GM21390 (cell line): ENCODE data around the gene DOLPP1.
A peak's percentile ranks its signal among the peaks of the same experiment; 100 is the strongest.
"Not testable (repeated sequence)": the region's sequence is repeated elsewhere in the genome, so short reads cannot be mapped to it uniquely, and the experiment has no call there.

Source experiments
- ATAC-seq: cut with Tn5 transposase; IDR thresholded peaks from one replicate; pipeline ENCODE4 v1.9.1; 2021; ENCODE audit not compliant: unreplicated experiment

The DOLPP1 gene, protein sequence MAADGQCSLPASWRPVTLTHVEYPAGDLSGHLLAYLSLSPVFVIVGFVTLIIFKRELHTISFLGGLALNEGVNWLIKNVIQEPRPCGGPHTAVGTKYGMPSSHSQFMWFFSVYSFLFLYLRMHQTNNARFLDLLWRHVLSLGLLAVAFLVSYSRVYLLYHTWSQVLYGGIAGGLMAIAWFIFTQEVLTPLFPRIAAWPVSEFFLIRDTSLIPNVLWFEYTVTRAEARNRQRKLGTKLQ

DNA sequence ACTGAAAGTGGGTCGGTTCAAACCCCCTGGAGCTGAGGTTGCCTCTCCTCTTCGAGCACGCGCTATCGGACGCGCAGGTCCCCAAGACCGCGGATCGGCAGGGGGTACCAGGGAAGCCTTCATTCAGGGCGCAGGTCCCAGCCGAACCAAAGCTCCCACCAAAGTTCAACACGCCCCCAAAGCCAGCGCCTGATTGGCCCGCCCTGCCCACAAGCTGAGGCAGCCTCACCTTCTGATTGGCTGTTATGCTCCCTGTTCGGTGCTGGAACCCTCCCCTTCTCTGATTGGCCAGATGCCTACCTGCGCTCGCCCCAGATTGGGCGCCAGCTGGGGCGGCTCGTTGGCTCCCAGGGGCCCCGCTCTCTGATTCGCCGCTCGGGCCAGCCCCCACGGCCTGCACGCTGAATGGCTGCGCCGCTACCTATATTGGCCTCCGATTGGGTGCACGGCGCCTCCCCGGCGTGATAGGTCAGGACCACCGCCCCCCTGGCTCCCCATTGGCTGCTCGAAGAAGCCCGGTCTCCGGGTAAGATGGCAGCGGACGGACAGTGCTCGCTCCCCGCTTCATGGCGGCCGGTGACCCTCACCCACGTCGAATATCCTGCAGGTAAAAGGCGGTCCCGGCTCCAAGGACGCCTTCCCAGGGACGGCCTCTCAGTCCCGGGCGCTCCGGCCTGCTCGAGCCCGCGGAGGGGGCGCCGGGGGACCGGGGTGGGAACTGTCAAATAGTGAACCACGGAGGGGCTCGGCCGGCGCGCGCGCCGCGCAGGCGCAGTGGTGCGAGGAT, at the start of gene DOLPP1:
TSS of gene DOLPP1 (plus strand) at position 511 of the 787 bp plus-strand sequence. CDS start at position 532, 21 bp downstream.
- peak; percentile 90 for ATAC-seq

DNA sequence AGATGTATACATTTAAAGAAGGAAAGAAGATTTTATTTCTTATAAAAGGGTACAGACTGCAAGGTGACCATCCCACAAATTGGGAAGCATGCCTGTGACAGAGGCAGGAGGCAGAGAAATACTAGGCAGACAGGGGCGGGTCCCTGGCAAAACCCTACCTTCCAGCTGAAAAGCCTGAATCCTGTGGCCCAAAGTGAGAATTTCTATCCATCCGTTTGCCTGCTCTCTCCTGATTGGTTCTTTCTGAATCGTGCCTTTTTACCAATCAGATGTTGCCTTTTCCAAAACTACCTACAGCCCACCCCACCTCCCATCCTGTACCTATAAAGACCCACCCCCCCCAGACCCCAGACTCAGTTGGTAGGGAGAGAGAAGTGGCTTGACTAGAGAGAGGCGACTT, 49.4 kb upstream of the DOLPP1 start:
- no peak for ATAC-seq

DNA sequence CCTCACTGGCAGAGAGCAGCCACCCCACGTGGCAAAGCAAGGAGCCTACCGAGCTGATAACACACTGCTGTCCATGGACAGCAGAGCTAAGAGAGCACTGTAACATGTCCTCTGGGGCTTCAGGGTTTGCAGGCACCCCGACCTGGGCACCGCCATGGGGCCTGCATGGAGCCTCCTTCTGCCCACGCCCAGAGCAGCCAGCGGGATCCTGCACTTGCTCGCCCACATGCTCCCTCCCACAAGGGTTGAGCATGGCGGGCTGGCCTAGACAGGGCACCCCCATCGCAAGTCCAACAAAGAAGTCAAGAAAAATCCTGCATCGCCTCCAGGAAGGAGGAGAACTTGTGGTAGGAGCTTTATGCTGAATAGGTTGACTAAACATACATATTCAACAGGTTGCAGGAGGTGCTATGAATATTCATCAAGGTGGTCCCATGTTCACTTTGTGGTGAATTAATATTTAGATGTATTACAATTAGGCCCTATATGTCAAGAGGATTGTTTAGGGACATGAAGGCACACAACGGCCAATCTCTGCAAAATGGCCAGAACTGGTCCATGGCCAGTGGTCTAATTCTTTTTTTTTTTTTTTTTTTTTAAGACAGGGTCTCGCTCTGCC, 48.3 kb upstream of the DOLPP1 start:
- no peak for ATAC-seq

DNA sequence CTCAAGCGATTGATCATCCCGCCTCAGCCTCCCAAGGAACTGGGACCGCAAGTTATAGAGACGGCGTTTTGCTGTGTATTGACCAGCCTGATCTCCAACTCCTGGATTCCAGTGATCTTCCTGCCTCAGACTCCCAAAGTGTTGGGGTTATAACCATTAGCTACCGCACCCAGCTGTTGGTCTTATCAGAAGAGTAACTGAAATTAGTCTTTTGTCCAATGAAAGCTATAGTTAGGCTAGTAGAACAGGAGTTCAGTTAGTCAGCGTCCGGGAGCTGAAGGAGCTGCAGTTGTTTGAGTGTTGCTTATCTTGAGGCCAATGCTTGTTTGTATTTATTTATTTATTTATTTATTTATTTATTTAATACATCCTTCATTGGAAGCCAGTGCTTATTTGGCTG, 47.7 kb upstream of the DOLPP1 start:
- no peak for ATAC-seq

DNA sequence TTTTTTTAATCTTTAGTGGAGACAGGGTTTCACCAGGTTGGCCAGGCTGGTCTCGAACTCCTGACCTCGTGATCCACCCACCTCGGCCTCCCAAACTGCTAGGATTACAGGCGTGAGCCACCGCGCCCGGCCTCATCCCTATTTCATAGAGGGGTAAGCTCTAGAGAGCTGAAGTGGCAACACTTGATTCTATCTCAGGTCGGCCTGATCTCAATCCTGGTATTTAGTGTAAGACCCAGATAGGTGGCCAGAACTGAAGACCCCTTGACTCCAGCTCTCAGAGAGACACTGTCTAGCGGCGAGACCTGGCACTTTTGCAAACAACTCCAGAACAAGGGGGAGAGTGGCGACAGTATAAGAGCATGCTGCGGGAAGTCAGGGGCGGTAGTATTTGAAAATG, 45.1 kb upstream of the DOLPP1 start:
- not testable (repeated sequence) for ATAC-seq

DNA sequence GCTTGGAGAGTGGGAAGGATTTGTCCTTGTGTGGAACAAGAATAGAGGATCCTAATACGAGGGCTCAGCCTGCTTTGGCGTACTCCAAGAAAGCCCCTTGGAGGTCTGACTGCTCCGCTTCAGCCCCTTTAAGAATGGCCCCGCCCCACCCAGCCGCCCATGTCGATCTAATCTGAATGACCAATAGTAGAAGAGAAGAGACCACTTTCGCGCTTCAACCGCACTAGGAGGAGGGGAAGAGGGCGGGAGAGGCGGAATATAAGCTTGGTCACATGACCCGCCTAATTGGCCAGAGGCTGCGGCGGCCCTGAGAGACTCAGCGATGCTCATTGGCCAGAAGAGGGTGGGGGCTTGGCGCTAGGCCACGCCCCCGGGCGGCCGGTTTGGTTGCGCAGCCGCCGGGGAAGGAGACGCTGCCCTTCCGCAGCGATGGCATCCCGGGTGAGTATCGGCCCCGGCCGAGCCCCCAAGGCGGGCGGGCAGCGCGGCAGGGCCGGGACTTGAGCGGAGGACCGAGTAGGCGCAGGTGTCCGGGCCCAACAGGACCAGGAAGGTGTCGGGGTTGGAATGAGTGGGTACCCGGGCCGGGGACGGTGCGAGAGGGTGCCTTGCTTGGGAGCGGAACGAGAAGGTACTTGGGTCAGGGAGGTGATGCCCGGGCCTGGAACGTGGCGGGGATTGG, 44.5 kb upstream of the DOLPP1 start, which contains the start of gene MIGA2:
TSS of gene MIGA2 (plus strand) at position 386 of the 682 bp plus-strand sequence. CDS start 3,969 bp downstream, outside the sequence.
- ATAC-seq, result peak; percentile 92

DNA sequence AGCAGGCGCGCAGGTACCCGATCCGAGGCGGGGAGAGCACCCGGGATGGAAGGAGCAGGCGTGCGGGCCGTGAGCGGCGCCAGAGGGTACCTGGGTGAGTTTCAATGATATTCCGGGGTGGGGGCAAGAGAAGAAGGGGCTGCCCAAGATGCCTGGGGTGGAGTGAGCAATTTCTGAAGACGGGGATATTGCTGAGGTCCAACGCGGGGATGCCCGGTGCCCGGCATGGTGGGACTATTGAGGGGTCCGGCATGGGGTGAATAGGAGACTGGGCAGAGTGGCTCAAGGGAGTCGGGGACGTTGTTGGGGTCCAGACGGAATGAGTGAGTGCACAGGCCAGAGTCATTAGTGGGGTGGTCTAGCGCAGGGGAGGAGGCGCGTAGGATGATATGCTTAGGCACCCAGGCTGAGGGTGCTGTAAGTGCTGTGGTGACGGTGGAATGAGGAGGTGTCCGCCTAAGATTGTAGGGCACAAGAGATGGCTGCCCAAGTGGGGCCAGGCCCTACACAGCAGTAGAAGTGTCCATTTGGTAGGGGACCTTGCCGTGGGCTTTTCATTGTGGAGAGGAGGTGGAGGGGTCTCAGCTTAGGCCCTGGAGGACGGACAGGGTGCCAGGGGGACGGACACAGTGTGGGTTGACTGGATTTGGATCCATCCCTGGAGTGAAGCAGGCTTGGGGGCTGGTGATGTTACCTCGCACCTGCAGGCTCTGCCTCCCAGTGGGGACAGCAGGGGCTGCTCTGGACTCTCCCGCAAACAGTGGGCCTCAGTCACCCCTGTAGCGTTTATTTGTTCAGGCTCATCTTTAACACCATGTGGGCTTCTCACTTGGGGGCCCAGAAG, 43.8 kb upstream of the DOLPP1 start:
- ATAC-seq, result no peak

DNA sequence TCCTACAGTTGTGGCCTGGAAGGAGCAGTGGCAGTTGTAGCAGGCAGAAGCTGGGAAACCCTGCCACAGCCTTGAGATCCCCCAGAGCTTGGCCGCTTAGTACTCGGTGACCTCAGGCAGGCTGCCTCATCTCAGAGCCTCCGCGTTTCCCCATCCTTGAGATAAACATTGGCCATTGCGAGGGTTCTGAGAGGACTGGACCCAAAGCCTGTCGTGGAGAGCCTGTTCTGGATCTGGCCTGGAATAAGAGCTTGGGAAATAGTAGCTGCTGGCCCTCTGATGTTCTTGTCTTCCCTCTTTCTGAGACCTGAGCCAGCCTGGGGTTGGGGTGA, 43.2 kb upstream of the DOLPP1 start:
- ATAC-seq, result no peak

DNA sequence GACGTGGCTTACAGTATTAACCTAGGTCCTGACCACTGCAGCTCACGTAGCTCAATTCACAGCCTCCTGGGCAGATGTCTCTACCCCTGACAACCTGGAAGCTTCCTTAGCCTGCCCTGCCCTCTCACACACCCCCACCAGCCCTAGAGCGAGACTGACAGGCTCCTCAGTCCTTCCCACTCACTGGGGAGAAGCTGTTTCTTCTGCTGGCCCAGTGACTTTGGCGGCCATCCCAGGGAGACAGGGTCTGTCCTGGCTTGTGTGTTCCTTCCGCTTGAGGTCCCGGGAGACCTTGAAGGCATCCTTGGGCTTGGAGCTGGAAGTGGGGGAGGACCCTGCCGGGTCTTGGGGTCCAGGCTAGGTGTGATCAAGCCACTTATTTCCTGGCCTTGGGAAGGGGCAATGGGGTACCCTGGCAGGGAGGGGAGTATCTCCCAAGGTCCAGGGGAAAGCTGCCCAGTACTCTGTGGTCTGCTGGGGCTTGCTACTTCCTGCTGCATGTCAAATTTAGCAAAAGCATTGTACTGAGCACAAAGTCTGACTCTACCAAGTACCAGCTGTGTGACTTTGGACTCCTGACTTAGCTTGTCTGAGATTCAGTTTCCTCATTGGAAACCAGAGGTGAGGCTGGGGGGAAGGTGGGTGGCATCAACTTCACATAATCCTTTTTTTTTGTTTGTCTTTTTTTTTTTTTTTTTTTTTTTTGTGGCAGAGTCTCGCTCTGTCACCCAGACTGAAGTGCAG, 42.6 kb upstream of the DOLPP1 start:
- ATAC-seq, result no peak

DNA sequence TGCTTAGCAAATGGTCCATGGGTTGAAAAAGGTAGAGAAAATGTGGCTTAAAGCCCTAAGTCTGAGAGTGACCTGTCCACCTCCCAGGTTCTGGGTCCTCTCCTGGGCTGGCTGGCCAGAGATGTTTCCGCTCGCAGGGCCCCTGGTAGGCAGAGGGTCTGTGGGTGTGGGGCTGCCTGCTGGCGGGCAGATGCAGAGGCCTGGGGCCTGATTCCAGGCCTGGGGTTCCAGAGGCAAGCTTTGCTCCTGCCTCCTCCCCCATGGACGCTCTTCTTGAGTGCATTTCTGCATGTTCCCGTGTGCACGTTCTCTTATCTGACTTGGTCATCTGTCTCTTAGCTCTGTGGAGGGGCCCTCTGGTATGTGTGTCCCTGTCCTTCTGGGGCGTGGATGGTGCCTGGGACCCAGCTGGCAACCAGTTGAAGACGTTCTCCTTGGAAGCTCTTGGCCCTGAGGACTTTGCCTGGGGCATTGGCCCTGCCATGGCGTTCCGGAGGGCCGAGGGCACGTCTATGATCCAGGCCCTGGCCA, 40.7 kb upstream of the DOLPP1 start:
- no peak for ATAC-seq

DNA sequence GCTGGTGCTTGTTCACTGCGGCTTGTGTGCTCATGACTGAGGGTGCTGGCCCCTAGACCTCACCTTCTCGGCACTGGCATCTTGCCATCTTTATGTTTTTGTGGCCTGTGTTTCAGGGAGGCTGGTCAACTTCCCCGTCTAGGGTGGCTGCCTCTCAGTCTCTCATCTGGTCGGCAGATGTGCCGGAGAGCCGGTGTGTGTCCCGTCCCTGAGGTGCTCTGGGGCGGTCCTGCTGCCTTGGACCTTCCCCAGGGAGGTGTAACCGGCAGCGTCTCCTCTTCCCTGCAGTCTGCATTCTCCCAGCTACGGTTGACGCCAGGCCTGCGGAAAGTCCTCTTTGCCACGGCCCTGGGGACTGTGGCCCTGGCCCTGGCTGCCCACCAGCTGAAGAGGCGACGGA, 38.9 kb upstream of the DOLPP1 start:
- ATAC-seq, result no peak

DNA sequence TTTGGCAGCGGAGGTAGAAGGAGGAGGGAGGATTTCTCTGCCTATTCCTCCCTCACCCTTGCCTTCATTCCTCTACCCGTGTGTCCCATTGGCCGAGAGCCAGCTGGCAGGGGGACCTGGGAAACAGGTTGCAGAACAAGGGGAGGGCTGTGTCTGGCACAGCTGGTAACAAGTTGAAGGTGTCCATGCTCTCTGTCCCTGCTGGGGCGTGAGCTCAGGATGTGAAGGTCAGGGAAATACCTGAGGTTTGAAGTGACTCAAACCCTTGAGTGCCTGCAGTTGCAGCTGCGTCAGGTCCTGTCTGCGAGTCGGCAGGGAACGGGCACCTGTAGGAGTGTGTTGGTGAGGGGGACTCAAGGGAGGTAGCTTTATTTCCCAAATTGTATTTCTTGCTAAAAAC, 28.3 kb upstream of the DOLPP1 start:
- ATAC-seq, result no peak

DNA sequence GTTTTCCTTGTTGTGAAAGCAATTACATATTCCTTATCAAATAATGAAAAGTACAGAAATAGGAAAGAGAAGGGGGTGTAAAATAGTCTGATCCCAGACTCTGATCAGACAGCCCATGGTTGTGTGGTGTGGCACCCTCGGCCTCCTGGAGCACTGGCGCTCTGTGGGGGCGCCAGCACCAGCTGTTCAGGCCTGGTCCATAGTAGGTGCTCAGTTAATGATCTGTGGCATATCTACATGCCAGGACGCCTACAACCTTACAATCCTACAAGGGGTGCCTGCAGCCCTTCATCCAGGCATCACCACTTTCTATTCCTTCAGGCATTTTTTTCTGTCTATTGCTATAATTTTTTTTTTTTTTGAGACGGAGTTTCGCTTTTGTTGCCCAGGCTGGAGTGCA, 27.9 kb upstream of the DOLPP1 start:
- ATAC-seq, result no peak

DNA sequence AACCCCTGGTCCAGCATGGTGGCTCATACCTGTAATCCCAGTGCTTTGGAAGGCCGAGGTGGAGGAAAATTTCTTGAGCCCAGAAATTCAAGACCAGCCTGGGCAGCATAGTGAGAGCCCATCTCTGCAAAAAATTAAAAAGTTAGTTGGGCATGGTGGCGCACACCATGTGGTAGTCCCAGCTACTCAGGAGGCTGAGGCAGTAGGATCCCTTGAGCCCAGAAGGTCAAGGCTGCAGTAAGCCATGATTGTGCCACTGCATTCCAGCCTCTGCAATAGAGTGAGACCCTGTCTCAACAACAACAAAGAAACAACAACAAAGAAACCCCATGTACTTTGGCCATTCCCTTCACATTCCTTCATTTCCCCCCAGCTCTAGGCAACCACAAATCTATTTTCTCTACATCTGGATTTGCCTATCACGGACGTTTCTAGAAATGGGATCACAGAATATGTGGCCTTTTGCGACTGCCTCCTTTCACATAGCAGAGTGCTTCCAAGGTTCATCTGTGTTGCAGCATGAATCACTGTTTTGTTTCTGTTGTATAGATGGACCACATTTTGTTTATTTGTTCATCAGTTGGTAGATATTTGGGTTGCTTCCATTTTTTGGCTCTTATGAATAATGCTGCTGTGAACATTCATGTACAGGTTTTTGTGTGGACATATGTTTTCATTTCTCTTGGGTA, 26.6 kb upstream of the DOLPP1 start:
- ATAC-seq, result no peak

DNA sequence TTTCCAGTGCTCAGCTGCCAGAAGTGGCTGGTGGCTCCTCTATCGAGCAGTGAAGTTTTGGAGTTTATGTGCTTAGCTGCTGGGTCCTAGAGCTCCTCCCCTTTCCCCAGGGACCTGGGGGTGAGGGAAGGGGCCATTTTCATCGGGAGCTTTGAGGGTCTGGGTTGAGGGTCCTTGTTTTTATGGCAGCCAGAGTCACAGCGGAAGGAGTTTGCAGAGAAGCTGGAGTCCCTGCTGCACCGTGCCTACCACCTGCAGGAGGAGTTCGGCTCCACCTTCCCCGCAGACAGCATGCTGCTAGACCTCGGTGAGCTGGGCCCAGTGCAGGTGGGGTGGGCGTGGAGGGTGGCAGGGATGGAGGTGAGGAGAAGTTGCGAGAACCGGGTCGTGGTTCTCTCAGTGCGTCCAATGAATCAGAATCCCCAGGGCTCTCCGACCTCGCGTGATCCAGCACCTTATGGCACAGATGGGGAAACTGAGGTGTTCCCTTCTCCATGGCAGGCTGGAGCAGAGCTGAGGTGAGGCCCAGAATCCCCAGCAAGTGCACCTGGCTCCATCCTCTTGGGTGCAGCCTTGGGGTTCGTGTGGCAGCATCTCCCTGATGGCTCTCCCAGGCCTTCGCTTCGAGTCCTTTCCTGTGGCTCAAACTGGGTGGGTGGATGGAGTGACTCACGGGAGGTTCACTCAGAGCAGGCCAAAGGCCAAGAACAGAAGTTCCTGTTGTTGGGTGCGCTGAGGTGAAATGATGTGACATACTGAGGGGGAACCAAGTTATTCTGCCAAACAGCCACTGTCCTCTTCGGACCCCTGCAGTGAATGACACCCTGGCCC, 21.7 kb upstream of the DOLPP1 start:
- no peak for ATAC-seq

DNA sequence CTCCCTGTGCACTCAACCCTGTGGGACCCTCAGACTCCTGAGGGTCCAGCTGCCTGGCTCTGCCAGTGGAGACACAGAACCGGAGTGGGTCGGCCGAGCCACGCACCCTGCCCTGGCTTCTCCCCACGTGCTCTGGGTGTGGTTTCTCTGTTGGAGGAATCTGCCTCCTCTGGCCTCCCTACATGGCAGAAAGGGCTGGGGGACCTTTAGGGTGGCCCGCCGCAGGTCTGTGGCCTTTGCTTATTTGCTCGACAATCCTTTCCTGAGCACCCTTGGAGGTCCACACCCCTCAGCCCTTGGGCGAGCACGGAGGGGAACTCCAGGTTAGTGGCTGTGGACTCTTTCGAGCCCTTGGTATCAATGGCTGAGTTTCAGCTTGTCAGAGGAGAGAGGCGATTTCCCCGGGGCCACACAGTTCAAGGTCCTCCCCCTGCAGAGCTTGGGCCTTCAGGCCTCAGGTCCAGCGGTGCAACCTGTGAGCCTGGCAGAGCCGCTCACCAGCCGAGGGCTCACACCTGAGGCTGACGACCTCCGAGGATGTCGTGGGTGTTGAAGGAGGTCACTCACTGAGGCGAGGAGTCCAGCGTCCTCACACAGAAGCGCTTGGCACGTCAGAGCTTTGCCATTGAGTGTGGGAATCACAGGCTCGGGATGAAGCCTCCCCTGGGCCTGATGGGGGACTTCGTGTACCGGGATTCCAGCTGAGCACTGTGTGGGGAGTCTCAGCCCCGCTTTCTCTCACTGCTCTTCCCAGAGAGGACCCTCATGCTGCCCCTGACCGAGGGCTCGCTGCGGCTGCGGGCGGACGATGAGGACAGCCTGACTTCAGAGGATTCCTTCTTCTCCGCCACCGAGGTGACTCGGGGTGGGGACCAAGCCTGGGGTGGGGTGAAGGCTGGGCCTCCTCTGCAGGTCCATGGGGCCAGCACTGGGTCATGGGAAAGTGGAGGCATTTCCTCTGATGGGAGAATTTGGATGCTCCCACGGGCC, 20.8 kb upstream of the DOLPP1 start:
- ATAC-seq, result no peak

DNA sequence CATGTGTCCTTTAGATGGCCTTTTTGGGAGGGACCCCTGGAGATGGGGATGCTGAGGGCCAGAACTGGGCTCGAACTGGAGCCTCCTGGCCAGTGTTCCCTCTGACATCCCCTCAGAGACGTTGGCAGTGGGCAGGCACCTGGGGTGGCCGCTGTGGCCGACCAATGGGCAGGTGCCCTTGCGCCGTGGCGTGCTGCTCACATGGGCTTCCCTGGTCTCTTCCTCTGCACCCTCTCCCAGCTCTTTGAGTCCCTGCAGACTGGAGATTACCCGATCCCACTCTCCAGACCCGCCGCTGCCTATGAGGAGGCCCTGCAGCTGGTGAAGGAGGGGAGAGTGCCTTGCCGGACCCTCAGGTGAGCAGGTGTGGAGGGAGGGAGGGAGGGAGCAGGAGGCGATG, 19.9 kb upstream of the DOLPP1 start:
- ATAC-seq, result no peak
